ENCODE data around the gene LRCH1. TPM values are rescaled to one million over a fixed set of nuclear protein-coding genes. Genes with fewer than 3 reads are reported as not detected.

The LRCH1 gene
- total and polyA plus RNA-seq, 2 of the 4 experiments (the other 2 are of a cell fraction) = 7.0 to 8.8 TPM

DNA sequence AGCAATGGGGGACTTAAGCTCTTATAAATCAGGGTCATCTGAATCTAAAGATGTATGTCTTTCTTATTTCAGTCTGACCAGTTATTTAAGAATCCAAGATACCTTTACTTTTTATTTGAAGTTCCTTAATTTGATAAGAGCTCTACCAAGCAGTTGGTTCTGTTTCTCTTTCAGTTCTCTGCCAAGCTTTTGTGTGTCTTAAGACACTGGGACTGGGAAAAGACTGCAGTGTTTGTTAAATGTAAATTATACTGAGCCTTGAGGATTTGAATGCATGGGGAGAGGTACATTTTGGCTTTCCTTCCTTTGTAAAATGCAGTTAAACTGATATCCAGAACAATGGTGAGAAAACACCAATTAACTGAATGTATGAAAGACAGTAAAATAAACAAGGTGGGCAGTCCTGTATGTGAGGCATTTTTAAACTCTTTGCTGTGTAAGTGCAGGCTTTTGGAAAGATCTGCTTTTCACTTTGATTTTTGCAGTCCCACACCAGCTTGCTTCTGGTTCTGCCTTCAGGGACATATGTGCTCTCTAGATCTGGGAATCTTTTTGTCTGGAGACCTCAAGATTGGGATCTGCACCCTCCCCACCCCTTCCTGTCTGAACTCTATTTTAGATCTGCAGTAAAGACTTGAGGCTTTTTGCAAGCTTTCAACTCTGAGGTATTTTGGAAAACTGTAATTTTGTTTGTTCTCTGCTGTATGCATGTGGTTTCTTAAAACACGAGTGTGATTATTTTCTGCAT lies 77.6 kb downstream of the LRCH1 start:
- H2AK5ac ChIP-seq (ENCODE audit: low read depth, low read length) = no peak overlapping the region
- H3K18ac ChIP-seq (ENCODE audit: low read depth, low read length) = no peak overlapping the region
- H2BK5ac ChIP-seq (ENCODE audit: low read depth, low read length, poor library complexity, severe bottlenecking) = no peak overlapping the region
- H3K14ac ChIP-seq (replicated peaks; ENCODE audit: low read depth, low read length) = peak overlapping the region; percentile 10; the same call in 1 of the 2 replicates
- peak overlapping the region in 1 of 2 experiments; percentile 29; a peak in 2 of 4 replicates for H4K8ac ChIP-seq (ENCODE audit: low read depth in 2 of 2, low read length in 2 of 2)
- dilution Hi-C loops (cut with HindIII; ENCODE audit: low sequenced_read_pairs, unreplicated experiment) = no loop called here
- no peak overlapping the region for H2AK9ac ChIP-seq (replicated peaks; ENCODE audit: low read depth, low read length, poor library complexity)
- no peak for TF ChIP-seq SMC3 (IDR thresholded peaks at IDR 0.05; ENCODE audit: low read depth, low read length)
- H3K9me3 ChIP-seq (ENCODE audit: control insufficient read depth, insufficient read depth, low read length) = no peaks in the 10 kb centered on the region
- ChIA-PET POLR2A (ENCODE audit: unreplicated experiment) (no interaction called here), CTCF (interaction anchor here (0.9 to 1.4 kb wide), 2 partner anchors 12 to 20 kb away, joined by 3 to 5 read pairs; no protein-coding TSS in a partner anchor)
- H3K36me3 ChIP-seq (ENCODE audit: control insufficient read depth, insufficient read depth, low read length) = no peaks in the 10 kb centered on the region
- ATAC-seq (ENCODE audit: low read depth) (peak; percentile 25; the same call in 1 of the 2 replicates), DNase-seq (no peak)
- intact Hi-C loops (cut with micrococcal nuclease) = no loop called here
- BruUV-seq (replicated peaks) = no TSS peak
- peaks cover 27 to 68% of the 10 kb centered on the region in 2 experiments for H3K79me1 ChIP-seq (ENCODE audit: low read depth in 1 of 2, low read length in 2 of 2)
- H4K5ac ChIP-seq (ENCODE audit: low read depth, low read length) = no peak overlapping the region
- no peak overlapping the region; the same call in 1 of the 2 replicates for H3K9ac ChIP-seq (ENCODE audit: low read depth, low read length)
- peak overlapping the region; percentile 19; the same call in 1 of the 2 replicates for H3K4ac ChIP-seq (ENCODE audit: low read depth, low read length)
- H3K4me2 ChIP-seq (ENCODE audit: low read depth, low read length) = peak overlapping the region; percentile 46; the same call in 1 of the 2 replicates
- H2BK15ac ChIP-seq (ENCODE audit: low read depth, low read length) = no peak overlapping the region
- H3K27me3 ChIP-seq (ENCODE audit: control insufficient read depth, insufficient read depth, low read length) = no peaks in the 10 kb centered on the region
- no peak overlapping the region for H3K56ac ChIP-seq (ENCODE audit: extremely low read depth, insufficient read depth, low read length)
- H3K9me1 ChIP-seq (ENCODE audit: insufficient read depth, low read length) = peaks cover 6% of the 10 kb centered on the region; the same call in 1 of the 2 replicates
- H3K4me3 ChIP-seq (ENCODE audit: insufficient read depth, low read depth, low read length) = no peak overlapping the region
- peak overlapping the region; percentile 59; the same call in 1 of the 2 replicates for H3K23ac ChIP-seq (ENCODE audit: low read depth, low read length)
- no peak overlapping the region for H3K27ac ChIP-seq (ENCODE audit: insufficient read depth, low read length)
- no CpG with 5 or more reads among the region's 1 CpG for WGBS, 2 experiments (ENCODE audit: extremely low coverage in 2 of 2, insufficient read length in 1 of 2)
- in situ Hi-C loops (cut with MboI; ENCODE audit: low sequenced_read_pairs) = no loop called here
- peak overlapping the region; percentile 34; the same call in 1 of the 2 replicates for H4K91ac ChIP-seq (ENCODE audit: insufficient read depth, low read depth, low read length)
- no peak overlapping the region for H2AFZ ChIP-seq (replicated peaks; ENCODE audit: low read length, poor library complexity)
- peaks cover 10% of the 10 kb centered on the region for H3K4me1 ChIP-seq (ENCODE audit: control insufficient read depth, insufficient read depth, low read length)
- no peak overlapping the region for H2BK120ac ChIP-seq (ENCODE audit: low read depth, low read length)
- H2BK20ac ChIP-seq (ENCODE audit: low read depth, low read length) = no peak overlapping the region
- peaks cover 13% of the 10 kb centered on the region; the same call in 1 of the 2 replicates for H4K20me1 ChIP-seq (ENCODE audit: insufficient read depth, low read length)
